ENCODE measurements around the gene NUP210L.
"Not testable (repeated sequence)": the region's sequence is repeated elsewhere in the genome, so short reads cannot be mapped to it uniquely, and the experiment has no call there.

Gene NUP210L

GRCh38 chr1:154076413-154076812, 78.5 kb downstream of the NUP210L start:
- no peak for TF ChIP-seq CTCF (IDR thresholded peaks at IDR 0.05; ENCODE audit: low read depth, low read length)
- H3K4me3 ChIP-seq (ENCODE audit: low read depth, low read length) = no peak overlapping the region

- TF ChIP-seq CTCF (IDR thresholded peaks at IDR 0.05; ENCODE audit: low read depth, low read length) = no peak
- H3K4me3 ChIP-seq (ENCODE audit: low read depth, low read length) = no peak overlapping the region
These were observed 79.1 kb downstream of the NUP210L start for GRCh38 chr1:154075746-154076145.

GRCh38 chr1:154062309-154062708, 92.6 kb downstream of the NUP210L start:
- TF ChIP-seq CTCF (IDR thresholded peaks at IDR 0.05; ENCODE audit: low read depth, low read length) = no peak
- no peak overlapping the region for H3K4me3 ChIP-seq (ENCODE audit: low read depth, low read length)

- not testable (repeated sequence) for H3K4me3 ChIP-seq (ENCODE audit: low read depth, low read length)
These were observed 107.4 kb downstream of the NUP210L start for GRCh38 chr1:154047436-154047835.

- H3K4me3 ChIP-seq (ENCODE audit: low read depth, low read length) = not testable (repeated sequence)
These were observed 121.2 kb downstream of the NUP210L start for GRCh38 chr1:154033697-154034096.

- no peak for TF ChIP-seq CTCF (IDR thresholded peaks at IDR 0.05; ENCODE audit: low read depth, low read length)
- H3K4me3 ChIP-seq (ENCODE audit: low read depth, low read length) = no peak overlapping the region
These were observed 134.9 kb downstream of the NUP210L start for GRCh38 chr1:154019940-154020339.

- no peak for TF ChIP-seq CTCF (IDR thresholded peaks at IDR 0.05; ENCODE audit: low read depth, low read length)
- H3K4me3 ChIP-seq (ENCODE audit: low read depth, low read length) = no peak overlapping the region
These were observed 135.6 kb downstream of the NUP210L start for GRCh38 chr1:154019269-154019668.

GRCh38 chr1:154014154-154014907, 140.5 kb downstream of the NUP210L start:
- no peak overlapping the region for H3K4me3 ChIP-seq (ENCODE audit: low read depth, low read length)
- no peak for TF ChIP-seq CTCF (IDR thresholded peaks at IDR 0.05; ENCODE audit: low read depth, low read length)

- H3K4me3 ChIP-seq (ENCODE audit: low read depth, low read length) = not testable (repeated sequence)
These were observed 142.3 kb downstream of the NUP210L start for GRCh38 chr1:154012543-154012942.
